Effector CD8-positive, alpha-beta T cell (primary cell): Measurements from ENCODE around the gene CALN1.
"Not testable (repeated sequence)": the region's sequence is repeated elsewhere in the genome, so short reads cannot be mapped to it uniquely, and the experiment has no call there.

Source experiments
- DNase-seq: peaks from one replicate; lab custom pipeline; 2025; lab: John Stamatoyannopoulos, UW

The CALN1 gene

DNA sequence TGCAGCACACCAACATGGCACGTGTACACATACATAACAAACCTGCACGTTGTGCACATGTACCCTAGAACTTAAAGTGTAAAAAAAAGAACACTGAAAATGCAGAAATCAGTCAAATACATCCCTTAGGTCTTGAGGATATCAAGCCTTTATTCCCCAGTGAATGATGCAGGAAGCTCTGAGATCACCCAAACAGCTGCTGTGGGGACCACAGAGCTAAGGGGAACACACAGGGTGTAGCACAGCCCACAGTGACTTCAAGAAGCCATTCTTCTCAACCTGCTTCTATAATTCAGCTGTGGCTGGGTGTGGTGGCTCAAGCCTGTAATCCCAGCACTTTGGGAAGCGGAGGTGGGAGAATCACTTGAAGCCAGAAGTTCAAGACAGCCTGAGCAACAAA lies 314.9 kb downstream of the CALN1 start:
- DNase-seq = no peak

DNA sequence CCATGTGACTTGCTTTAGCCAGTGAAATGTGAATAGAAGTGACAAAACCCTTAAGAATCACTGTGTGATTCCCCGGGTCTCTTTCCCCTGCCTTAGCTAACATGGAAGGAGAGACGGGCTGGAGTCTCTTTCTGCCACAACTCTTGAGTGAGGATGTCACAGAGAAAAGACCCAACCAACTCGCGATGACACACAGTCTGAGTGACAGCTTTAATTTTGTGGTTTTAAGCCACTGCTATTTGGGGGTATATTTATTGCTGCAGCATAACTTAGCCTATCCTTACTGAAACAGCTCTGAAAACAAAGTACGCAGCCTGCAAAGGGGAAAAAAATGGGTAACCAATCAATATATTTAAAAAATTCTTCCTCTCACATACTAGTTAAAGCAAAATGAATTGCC lies 319.4 kb downstream of the CALN1 start:
- no peak for DNase-seq

DNA sequence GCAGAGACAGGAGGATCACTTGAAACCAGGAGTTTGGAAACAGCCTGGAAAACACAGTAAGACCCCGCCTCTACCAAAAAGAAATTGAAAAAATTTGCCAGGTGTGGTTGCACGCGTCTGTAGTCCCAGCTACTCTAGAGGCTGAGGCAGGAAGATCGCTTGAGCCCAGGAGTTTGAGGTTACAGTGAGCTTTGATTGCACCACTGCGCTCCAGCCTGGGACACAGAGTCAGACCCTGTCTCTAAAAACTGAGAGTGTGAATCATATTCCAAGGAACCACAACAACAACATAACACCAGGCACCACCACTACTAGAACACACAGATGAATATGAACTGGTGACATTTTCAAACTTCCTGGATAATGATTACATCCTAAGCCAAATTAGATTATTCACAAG lies 324.2 kb downstream of the CALN1 start:
- DNase-seq = no peak

DNA sequence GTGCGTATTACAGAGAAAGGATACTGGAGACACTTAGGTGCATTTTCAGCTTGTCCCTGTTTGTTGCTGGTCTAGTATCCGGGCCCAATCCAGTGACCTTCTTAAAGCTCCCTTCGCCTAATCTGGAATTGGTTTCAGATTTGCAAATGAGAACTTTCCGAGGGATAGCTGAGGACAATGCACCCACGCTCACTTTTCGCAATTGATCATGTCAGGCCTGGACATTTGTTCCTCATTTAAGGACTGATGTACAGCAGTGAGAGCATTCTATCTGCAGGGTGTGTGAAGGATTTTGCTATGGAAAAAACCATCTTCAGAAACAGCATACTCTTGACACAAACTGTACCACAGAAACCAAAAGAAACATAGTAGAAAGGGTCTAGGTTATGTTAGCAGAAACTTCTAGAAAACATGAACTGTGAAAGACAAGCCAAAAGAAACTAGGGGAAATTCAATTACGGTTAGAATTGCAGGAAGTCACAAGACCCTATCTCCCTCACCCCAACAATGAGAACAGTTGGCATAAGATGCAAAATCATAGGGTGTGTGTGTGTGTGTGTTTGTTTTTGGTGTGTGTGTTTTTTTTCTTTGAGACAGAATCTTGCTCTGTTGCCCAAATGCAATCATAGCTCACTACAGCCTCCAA lies 331.1 kb downstream of the CALN1 start:
- DNase-seq = no peak

DNA sequence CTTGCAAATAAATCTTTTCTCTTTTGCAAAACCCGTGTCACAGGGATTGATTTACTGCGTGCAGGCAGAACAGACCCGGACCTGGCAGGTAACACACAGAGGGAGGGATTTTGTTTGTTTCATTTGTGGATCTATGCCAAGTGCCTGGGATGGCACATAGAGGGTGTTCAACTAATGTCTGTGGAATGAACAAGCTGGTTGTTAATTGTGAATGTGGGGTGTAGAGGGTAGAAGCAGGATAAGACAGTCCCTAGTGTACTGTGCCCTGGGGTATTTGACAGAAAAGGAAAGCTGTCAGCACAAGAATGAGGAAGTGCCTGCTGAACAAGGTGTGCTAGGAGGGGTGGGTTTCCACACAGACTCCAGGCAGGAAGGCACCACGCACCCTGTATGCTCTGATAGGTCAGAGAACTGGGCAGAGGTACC lies 331.8 kb downstream of the CALN1 start:
- no peak for DNase-seq

DNA sequence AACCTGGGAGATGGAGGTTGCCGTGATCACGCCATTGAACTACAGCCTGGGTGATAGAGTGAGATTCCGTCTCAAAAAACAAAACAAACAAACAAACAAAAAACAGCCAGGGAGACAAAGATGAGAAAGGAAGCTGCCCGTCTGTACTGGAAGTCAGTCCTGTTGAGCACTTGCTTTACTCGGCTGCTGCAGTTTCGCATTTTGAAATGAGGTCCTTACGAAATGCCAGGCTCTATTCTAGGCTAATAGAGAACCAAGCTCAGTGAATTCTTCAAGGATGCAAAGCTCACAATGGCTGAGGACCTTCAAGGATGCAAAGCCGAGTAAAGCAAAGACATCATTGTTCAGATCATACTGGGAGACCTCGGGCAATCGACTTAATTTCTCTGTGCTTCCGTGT lies 333.3 kb downstream of the CALN1 start:
- no peak for DNase-seq

DNA sequence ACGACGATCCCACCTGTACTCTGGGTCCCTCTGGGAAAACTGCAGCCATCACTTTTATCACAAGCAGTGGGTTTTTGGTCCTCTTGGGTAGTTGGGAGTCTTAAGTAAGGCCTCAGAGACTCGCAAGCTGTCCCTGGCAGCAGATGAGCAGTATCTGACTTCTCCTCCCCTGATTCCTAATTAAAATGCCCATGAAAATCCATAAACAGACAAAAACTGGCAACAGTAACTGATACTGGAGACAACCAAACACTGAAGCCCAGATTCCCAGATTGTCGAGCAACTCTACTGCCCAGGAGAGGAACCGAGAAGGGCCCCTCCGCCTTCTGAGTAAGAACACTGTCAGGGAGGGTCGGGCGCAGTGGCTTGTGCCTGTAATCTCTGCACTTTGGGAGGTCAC lies 333.8 kb downstream of the CALN1 start:
- no peak for DNase-seq

DNA sequence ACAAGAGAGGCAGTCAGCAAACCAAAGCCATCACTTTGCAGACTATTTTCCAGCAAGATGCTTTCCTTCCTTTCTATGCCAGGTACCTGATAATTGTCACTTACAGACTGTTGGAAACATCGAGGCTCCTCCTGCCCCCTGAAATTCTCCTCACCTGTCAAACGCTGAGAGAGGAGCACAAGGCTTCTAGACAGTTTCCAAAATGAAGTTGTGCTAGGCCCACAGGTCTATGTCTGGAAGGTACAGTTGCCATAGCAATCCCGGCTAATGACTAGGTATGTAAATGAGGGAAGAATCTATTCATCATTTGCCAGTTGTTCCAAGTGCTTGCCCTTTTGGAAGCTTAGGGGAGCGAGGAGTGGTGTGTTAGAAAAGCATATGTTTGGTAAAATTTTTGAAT lies 334.4 kb downstream of the CALN1 start:
- DNase-seq = no peak

DNA sequence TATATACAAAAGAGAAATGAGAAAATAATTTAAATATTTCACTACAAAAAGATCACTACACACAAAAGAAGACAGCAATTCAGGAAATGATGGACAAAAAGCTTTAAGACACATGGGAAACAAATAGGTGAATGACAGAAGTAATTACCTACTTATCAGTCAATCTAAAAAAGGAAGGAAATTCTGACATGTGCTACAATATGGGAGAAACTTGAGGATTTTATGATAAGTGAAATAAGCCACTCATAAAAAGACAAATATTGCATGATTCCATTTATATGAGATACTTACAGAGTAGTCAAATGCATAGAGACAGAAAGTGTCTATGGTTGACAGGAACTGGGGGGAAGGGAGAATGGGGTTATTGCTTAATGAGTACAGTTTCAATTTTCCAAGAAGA lies 339.2 kb downstream of the CALN1 start:
- no peak for DNase-seq

DNA sequence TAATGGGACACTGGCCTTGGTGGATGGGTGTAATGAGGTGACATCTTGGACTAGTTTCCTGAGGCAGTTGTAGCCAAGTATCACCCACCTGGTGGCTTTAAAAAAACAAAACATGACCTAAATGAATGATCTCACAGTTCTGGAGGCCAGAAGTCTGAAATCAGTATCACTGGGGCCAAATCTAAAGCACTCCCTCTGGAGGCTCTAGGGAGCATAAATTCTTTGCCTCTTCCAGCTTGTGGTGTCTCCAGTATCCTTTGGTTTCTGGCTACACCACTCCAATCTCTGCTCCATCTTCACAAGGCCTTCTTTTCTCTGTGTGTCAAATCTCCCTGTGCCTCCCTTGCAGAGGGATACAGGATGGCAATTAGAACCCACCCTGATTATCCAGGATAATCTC lies 342.9 kb downstream of the CALN1 start:
- no peak for DNase-seq

DNA sequence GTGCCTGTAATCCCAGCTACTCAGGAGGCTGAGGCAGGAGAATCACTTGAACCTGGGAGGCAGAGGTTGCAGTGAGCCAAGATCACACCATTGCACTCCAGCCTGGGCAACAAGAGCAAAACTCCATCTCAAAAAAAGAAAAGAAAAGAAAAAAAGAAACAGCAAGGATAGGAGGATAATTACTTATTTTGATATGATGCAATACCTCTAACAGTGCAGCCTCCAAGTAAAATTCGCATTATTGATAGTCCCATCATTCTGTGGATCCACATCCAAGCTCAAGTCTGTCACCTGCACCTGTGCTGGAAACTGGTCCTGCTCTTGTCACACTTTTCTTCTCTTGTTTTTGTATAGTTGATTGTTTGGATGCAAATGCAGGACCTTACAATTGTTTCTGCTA lies 346.4 kb downstream of the CALN1 start:
- not testable (repeated sequence) for DNase-seq

DNA sequence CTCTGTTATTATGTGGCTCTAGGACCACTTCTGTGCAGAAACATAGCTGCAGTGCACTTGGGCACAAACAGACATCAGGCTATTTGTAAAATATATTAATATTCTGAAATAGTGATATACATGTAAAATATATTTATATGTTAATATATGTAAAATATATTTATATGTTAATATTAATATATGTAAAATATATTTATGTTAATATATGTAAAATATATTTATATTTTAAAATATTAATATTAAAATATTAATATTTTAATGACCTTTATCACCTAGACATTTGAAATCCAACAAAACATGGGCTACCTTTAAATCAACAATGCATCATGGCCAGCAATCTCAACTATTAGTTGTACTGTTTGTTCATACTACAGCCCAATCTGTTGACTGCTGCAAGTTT lies 347.2 kb downstream of the CALN1 start:
- DNase-seq = no peak

DNA sequence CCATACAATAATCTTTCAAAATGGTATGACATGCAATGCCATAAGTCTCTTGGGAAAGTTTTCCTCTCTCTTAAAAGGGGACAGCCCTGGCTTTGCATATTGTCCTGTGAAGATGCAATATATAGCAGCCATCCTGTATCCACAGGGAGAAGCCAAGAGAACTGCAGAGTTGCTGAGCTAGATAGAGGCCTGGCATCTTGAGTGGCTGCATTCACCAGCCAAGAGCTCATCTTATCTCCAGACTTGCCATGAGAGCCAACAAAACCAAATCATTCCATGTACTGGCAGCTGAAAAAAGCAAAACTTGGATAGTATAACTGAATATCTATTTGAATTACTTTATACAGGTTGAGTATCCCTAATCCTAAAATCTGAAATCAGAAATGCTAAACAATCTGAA lies 348.8 kb downstream of the CALN1 start:
- DNase-seq = no peak

DNA sequence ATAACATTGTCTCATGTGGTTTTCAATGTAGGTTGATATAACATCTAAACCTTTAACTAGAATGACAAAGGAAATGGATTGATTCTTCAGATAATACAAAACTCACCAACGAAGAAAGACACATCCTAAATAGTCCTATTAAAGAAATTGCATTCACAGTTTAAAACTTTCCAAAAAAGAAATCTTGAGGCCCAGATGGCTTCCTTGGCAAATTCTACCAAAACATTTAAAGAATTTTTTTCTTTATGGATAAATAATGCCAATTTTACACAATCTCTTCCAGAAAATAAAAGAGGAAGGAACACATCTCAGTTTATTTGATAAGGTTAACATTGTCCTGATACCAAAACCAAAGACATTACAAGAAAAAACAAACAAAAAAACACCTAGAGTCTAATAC lies 349.5 kb downstream of the CALN1 start:
- DNase-seq = no peak

DNA sequence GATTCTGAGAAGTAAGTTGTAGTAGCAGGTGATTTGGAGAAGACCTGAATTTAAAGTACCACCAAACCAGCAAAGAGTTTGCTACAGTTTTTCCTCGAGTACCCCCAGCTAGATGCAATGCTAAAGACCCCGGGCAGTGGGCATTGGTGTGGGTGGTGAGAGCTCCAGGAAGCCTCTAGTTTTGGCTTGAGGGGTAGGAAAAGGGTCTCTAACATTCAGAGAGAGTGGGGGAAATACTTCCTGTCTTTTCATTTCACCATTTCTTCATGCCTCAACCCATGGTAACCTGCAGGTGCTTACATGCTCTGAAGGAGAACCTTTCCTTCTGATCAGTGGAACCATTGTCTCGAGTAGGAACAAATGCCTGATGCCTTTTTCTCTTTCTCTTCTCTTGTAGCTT lies 352.2 kb downstream of the CALN1 start:
- no peak for DNase-seq

DNA sequence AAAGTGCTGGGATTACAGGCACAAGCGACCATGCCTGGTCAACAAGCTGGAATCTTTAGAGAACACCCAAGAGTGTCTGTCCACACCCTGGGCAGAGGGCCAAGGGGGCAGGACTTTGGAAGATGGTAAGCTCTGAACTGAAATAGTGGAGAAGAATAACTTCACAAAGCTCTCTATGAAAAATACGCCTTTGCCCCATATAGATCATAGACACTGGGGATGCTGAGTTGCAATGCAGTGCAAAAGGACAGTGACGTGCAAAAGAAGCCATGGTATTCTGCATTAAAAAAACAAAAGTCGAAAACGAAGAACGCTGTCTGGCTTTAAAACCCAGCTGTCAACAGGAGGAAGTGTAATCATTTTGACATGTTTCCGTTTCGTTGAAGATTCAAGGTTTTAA lies 353.6 kb downstream of the CALN1 start:
- no peak for DNase-seq

DNA sequence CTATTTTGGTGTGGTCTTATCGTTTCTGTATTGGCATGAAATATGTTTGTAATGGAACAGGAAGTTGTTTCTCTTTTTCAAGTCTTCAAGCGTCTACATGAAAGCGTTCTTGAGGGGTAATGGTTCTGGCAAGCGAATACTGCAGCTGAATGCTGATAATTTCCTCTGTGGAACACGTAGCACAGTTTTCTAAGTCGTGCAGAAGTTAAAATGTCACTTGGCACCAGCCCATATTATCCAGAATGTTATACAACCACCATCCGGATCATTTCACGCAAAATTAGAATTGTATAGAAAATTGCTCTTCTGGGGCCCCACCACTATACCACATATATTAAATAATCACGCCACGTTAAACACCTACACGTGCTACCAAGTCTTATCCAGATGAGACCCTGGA lies 354.3 kb downstream of the CALN1 start:
- DNase-seq = no peak

DNA sequence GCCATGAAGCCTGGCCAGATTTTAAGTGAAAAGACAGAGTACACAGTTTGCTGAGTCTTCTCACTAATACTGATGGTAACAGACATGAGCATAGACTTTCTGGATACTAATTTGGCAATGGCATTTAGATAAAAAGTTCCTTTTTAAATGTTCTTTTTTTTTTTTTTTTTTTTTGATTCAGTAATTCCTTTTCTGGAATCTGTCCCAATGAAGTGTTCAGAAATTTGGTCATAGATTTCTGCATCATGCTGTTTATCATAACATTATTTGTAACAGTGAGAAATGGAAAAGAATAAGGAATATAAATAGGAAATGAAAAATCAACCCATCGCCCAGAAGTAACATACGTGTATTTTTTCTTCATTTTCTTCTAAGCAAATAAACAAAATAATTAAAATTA lies 354.9 kb downstream of the CALN1 start:
- DNase-seq = no peak

DNA sequence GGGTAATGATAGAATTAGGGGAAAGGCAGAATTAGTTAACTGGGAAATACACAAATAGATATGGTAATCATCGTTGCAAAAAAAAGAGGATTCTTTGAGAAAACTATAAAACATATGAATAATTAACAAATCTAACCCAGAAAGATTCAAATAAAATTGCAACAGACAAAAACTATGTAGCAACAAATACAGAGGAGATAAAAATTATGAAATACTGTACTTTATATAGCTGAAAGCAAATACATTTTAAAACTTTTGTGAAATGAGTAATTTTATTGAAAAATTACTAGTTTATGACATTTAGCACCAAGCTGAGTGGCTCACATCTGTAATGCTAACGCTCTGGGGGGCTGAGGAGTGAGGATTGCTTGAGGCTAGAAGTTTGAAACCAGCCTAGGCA lies 356.7 kb downstream of the CALN1 start:
- no peak for DNase-seq

DNA sequence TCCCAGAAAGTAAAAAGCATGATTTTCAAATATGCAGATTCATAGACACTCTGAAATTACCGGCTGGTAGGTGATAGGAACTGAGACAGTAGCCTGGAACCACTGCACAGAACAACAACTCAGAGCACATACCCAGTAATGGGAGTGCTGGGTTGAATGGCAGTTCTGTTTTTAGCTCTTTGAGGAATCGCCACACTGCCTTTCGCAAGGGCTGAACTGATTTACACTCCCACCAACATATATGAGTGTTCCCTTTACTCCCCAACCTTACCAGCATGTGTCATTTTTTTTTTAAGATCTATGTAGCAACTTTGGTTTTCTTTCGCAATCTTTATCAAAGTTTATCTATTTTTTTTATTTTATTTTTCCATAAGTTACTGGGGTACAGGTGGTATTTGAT lies 358.8 kb downstream of the CALN1 start:
- no peak for DNase-seq

DNA sequence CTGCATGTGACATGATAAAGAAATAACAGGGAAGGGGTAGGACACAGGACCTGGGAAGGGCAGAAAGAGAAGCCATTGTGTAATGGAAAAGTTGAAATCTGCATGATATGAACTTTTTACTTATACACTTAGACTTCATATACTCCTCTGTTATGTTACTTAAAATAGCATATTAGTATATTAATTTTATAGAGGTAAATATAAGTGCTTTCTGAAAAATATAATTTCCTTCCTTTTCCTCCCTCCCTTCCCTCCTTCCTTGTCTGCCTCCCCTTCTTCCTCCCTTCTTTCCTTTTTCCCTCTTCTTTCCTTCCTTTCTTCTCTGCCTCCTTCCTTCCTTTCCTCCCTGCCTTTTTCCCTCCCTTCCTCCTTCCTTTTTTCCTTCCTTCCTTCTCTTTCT lies 363.7 kb downstream of the CALN1 start:
- no peak for DNase-seq

DNA sequence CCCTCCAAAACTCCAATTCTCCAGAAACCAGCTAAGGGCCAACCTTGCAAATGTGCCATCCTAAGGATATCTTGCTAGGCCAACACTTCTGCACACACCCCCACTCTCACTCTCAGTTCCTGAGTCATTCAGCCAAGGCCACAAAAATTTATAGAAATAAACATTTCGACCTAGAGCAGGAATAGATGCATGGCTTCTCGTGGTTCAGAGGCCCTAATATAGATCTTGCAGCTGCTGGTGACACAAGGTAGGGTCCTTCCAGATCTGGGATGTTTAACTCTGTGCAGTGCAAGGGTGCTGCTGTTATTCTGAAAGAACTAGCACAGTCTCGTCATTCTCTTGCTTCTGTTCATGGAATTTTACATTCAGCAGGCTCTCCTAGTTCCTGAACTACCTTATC lies 369.3 kb downstream of the CALN1 start:
- no peak for DNase-seq

DNA sequence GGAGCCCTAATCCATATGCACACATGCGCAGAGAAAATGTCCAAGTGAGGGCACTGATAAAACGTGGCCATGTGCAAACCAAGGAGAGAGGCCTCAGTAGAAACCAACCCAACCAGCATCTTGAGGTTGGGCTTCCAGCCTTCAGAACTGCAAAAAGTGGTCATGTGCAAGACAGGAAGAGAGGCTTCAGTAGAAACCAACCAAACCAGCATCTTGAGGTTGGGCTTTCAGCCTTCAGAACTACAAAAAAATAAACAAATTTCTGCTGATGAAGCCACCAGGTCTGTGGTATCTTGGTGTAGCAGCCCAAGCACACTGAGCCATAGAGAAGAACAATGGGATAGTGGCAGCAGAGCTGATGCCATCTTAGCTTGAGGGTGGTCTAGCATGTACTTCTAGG lies 371.5 kb downstream of the CALN1 start:
- no peak for DNase-seq

DNA sequence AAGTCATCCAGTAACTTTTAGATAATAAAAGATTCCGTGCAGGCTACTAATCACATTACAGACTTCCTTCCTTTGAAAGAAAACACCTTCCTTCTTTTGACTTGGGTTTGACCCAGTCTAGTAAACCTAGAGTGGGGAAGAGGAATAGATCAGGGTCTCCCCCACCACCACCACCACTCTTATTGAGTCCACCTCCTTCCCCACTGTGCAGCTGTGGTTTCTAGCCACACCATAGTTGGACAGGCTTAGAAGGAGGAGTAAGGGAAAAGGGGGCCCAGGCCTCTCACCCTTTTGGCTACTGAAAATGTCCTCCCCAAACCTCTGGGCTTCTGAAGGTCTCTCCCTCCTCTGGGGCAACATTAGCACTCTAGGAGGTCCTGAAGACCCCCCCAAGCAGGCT lies 372.7 kb downstream of the CALN1 start:
- no peak for DNase-seq
